NB4 (cell line): ENCODE measurements around the gene PPP1R12B.
"Not testable (repeated sequence)": the region's sequence is repeated elsewhere in the genome, so short reads cannot be mapped to it uniquely, and the experiment has no call there.

ENCODE experiments used
- CTCF ChIP-seq: IDR thresholded peaks from one replicate; pipeline ENCODE4 v1.5.1; 2012; ENCODE audit warnings: low read depth, low read length
- MAX ChIP-seq: IDR thresholded peaks from 2 replicates; pipeline ENCODE4 v1.6.1; 2011; ENCODE audit warnings: low read depth, low read length
- MYC ChIP-seq: IDR thresholded peaks from 2 replicates; pipeline ENCODE4 v1.6.1; 2011; ENCODE audit warnings: low read depth, low read length
- POLR2A ChIP-seq: IDR thresholded peaks from 2 replicates; pipeline ENCODE4 v1.6.1; 2011; ENCODE audit warnings: mild to moderate bottlenecking; ENCODE audit not compliant: insufficient read length; ENCODE audit errors: extremely low read depth

- TF ChIP-seq CTCF, POLR2A, MAX, MYC: not testable (repeated sequence)
Measured at GRCh38 chr1:202375175-202375574, 26.7 kb downstream of the PPP1R12B start.
